GOT3 (cell line): ENCODE results near the gene TUT1.
"Not testable (repeated sequence)": the region's sequence is repeated elsewhere in the genome, so short reads cannot be mapped to it uniquely, and the experiment has no call there.

Source experiments
- DNase-seq: peaks from one replicate; lab custom pipeline; 2025; ENCODE audit warnings: mixed read lengths; lab: John Stamatoyannopoulos, UW

Gene TUT1

DNA sequence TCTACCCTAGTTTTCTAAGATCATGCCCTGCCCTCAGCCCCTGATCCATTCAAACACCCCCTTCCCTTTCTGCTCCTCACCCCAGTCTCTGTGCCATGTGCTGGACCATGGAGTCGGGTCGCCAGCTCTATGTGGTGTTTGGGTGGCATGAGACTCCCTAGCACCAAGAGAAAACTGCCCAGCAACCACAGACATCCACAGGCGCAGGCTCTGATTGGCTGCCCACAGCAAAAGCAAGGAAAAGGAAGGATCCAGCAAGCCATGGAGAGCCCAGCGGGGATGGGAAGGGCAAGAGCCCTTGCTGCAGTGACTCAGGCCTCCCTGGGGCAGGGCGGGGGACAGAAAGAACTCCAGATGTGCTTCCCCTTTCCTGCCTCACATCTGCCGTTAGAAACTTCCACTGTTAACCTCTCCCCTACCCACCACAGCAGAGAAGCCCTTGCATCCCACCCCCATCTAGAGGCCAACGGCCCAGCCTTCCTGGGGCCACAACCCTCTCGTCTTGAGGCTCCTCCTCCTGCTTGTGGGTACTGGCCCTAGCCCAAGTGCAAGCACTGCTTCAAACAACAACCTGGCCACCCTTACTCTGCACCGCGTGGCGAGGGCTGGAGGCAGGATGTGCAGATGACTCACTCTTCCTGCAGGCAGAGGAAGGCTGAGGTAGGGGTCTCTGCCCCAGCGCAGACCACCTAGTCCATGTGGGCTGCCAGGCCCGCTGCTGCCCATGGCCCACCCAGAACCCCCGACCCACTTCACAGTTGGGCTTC lies 35.0 kb downstream of the TUT1 start:
- DNase-seq = peak; percentile 84

DNA sequence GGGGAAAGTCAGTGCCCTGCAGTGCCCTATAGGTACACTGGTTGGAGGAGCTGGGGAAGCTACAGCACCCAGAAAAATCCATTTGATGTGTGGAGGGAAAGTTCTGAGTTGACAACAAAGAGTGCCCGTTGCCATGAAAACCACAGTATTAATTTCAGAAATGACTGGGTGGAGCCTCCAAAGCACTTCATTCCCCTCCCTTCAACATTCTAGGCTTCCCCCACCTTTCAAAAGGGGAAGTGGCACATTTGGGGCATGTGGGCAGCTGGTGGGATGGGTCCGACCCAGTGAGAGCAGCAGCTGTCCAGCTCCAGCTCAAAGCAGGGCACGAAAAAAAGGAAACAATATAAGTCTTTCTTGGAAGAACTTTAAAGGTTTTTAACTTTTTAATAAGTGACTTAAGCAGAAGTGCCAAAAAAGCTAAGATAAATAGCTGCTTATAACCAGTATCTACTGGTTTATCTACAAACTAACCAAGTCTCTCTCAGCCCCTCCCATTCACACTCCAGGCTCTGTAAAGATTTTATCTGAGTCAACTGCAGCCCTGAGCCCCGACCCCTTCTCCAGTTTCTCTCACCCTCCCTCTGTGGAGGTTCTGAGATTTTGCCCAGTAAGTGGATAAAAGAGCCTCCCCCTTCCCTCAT lies 35.7 kb downstream of the TUT1 start:
- no peak for DNase-seq

DNA sequence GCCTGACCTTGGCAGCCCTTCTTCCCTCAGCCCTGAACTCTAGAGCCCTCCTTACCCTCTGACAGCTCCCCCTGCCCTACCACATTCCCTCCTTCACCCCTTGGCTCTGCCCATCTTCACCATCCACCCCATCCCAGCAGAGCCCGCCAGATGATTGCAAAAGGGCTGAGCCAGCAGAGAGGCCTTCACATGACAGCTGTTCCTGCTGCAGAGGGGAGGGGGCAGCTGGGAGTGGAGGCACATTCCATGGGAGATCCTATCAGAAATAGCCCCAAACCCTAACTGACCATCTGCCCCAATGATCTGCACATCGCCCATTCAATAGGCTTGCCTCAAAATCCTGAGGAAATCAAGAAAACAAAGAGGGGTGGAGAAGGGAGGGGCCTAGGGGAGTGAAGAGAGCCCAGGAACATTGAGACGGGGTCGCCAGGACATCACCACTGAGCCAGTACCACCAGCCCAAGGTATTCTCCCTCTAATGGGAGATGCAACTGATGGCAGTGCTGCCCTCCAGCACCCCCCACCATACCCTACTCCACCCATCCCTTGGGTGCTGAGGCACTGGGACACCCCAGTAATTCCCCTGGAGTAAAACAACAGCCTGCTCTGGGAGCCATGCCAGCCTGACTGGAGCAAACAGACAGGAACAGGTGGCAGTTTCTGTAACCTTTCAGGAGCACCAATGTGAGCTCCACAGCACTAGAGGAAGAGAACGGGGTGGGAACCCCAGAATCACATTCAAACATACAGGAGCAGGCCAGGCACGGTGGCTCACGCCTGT lies 36.7 kb downstream of the TUT1 start:
- no peak for DNase-seq

DNA sequence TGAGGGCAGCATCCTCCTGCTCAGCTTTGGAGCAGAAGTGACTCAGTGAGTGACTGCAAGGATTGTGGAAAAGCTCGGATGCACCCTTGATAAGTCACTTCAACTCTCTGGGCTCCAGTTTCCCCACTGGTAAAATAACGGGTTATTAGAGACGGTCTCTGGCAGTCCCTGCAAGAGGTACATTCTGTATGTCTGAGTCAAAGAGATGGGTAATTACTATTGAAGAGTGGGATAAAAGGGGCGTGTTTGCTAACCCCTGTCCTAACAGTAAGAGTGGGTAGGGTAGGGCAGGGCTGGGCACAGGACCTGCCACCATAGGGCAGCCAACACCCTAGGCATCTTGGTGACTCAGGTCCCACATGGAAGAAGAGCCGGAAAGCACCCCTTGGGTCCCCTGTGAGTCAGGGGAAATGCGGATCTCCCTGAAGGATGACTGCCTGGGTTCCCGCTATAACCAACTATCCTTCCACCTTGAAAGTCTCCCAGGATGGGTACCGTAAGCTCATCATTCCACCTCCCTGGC lies 37.4 kb downstream of the TUT1 start:
- DNase-seq = no peak

DNA sequence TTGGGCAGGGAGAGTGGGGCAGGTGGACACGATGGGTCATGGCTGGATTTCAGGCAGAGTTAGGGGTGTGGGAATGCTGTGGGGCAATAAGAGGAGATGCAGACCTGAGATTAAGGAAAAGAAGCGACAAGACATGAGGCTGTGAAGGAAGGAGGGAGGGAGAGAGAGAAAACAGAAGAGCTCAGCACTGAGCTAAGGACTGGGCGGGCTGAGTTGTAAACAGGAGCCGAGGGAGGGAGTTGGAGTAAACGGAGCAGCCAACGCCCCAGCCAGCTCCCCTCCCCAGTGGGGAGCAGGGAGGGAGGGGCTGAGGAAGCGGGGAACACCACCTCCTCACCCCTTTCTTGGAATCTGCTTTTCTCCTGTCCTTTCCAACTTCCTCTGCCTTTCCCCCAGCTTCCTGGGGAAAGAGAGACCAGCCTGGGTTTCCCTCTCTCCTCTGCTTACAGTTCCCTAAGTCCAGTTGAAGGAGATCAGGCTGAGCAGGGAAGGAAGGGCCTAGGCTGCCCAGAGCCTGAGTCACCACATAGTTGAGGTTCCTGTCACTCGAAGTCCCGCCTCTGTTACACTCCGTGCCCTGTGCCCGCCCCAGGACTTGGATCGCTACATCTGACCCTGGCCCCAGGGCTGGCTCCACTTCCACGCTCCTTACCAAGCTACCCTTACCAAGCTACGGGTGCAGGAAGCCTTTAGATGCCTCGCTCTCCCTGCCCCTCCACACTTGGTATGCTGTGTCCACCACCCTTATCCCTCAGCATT lies 38.1 kb downstream of the TUT1 start:
- DNase-seq = peak; percentile 73

DNA sequence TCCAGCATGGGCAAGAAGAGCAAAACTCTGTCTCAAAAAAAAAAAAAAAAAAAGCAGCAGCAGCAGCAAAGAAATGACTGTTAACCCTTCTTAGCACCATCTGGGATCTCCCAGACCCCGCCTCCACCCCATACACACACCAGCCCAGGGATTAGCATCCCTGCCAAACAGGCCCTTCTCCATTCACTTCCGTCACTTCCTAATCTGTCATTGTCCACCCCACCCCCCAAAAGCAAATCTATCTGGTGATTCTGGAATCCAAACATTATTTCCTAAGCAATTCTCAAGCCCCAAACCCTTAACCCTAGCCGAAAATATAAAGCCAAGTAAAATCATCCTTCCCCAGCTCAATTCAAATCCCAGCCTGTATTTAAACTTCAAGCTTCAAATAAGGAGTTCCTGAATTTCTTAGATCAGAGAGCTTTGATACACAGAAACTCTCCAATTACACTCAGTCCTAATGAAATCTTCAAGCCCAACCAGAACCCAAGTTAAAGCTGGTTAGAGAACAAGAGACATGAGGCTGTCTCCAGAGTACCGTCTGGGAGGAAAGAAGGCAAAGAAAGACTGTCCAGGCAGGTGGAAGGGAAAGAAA lies 38.7 kb downstream of the TUT1 start:
- DNase-seq = no peak

DNA sequence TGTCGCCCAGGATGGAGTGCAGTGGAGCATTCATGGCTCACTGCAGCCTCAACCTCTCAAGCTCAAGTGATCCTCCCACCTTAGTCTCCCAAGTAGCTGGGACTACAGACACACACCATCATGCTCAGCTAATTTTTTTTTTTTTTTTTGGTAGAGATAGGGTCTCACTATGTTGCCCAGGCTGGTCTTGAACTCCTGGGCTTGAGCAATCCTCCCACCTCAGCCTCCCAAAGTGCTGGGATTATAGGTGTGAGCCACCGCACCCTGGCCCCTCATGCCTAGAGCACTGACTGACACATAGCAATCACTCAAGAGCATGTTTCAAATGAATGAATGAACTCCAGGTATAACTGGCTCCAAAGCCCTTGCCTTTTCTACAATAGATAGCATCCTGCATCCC lies 40.8 kb downstream of the TUT1 start:
- not testable (repeated sequence) for DNase-seq

DNA sequence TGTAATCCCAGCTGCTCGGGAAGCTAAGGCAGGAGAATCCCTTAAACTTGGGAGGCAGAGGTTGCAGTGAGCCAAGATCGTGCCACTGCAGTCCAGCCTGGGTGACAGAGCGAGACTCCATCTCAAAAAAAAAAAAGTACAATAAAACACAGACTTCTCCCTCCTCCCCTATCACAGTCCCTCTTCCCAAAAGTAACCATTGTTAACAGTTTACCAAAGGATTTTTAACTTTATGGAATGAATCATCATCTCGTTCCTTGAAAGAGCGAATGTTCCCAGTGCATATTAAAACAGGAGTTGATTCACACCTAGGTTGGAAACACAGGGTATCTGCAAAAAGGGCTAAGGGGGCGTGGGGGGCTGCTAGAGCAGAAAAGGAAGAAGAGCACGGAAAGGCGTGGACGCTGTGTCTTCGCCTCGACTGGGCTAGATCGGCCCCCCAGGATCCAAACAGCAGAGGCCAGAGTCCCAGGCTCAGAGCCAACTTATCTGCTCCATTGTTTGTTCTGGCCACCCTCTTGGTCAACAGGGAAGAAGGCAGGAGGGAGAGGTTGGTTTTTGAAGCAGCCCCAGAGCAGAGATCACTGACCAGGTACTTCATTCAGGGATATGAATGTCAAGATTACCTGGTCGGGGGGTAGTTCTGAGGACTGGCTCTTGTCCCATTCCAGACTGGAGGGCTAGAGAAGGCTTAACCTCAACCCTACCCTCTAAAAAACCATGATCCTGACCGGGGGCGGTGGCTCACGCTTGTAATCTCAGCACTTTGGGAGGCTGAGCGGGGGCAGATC lies 42.6 kb downstream of the TUT1 start:
- DNase-seq = no peak

DNA sequence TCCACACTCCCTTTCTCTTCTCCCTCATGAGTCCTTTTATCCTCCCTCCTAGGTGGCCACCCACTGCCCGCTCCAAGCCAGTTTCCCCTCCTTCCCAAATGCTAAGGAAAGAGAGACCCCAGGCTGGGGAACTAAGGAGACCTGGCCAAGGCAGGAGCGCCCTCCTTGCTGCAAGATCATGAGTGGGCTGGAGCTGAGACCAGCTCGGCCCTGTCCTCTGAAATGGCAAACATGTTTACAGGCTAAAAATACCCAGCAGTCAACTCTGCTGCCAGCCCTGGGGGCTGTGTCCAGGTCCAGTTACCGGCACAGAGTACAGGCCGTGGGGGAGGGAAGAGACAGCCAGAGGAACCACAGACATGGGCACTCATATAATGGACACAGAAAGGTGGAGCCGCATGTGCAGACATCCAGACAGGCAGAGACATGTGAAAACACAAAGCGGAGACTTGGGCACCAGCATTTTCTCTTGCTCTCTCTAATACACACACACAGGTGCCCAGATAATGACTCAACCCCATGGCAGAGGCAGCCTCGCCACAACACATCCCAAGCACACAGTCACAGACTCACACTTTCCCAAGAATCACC lies 43.5 kb downstream of the TUT1 start:
- DNase-seq = no peak

DNA sequence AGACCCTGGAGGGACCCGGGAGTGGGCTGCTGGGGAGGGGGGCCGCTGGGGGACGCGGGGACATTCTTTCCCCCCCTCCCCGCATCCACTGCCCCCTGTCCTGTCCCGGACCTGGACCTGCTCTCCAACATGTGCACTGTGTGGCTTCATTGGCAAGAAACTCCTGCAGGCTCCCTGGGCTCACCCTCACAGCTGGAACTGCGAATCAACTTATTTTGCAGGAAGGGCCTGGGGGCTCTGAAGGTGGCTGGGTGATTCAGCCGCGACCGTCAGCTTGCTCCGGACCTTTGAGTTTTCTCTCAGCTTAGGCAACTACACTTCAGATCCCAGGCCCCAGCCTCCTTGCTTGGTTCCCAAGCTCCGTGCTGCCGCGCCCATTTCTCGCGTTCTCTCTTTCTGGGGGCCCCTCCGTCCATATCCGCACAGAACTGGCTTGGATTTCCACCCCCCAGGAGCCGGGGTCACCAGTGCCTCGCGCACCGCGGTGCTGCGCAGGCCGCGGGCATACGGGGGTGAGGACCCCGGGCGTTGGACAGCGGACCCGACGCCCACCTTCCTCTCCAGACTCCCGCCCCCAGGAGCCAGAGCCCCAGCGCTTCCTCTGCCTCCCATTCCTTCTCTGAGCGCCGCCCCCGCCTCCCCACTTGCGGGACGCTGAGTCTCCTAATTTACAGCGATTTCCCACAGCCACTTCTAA lies 44.2 kb downstream of the TUT1 start:
- DNase-seq = no peak

DNA sequence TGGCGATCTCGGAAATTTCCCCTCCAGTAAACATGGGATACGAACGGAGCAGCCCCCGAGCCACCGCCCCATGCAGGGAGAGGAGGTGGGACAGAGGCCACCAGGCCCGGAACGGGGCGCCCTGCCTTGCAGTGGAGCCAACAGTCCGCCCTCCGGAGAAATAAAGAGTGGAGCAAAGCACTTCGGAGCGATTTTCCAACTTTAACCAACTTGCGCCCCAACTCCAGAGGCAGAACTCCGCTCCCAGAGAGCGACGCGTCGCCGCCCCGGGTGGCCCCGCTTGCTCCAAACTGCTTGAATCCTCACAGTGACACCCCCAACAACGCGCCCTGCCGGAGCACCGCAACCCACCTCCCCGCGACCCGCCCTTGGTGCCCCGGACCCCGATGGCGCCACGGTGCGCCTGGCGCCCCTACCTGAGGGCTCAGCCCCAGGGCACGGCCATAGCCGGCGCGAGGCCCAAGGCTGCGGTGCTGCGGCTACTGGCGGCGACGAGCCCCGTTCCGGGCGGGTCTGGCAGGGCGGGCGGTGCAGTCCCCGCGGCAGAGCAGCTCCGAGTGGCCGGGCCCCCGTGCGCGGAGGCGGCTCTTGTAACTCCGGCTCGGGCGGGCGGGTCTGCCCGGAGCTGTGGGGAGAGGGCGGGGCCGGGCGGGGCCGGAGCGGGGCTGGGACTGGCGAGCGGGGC lies 44.9 kb downstream of the TUT1 start, which contains the start of gene AHNAK:
TSS of gene AHNAK (minus strand) at position 563 of the 685 bp plus-strand sequence. CDS start 10,708 bp downstream, outside the sequence.
- peak; percentile 38 for DNase-seq

DNA sequence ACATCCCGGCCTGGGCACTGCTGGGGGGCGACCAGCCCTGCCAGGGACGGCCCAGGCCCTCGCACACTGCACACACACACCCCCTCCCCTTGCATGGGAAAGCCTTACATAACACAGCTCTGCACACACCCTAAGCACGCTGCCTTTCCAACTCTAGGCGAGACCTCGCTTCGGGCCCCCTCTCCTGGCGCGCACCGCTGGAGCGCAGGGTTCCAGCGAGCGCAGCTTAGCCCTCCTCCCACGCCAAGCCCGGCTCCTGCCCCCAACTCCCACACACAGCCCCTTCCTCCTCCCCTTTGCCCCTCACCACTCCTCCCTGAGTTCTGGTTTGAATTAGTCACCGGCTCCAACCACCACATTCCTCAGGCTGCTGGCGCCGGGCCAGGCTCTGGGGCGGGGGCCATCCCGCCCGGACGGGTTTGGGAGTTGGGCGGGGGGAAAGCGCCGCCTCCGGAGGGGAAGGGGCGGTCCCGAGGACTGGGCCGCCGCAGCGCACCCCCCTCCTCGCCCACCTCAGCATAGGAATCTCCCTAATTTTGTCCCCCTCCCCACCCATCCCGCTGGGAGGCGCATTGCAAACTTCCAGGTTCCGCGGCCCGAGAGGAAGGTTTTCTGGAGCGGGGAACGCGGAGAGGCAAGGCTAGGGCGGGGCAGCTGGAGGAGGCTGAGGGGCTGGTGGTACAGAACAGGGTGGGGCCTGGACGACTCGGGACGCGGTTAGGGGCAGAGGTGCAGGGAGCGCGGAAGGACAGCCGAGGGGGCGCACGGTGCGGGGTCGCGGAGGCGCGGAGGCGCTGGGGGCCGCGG lies 45.7 kb downstream of the TUT1 start:
- peak; percentile 80 for DNase-seq

DNA sequence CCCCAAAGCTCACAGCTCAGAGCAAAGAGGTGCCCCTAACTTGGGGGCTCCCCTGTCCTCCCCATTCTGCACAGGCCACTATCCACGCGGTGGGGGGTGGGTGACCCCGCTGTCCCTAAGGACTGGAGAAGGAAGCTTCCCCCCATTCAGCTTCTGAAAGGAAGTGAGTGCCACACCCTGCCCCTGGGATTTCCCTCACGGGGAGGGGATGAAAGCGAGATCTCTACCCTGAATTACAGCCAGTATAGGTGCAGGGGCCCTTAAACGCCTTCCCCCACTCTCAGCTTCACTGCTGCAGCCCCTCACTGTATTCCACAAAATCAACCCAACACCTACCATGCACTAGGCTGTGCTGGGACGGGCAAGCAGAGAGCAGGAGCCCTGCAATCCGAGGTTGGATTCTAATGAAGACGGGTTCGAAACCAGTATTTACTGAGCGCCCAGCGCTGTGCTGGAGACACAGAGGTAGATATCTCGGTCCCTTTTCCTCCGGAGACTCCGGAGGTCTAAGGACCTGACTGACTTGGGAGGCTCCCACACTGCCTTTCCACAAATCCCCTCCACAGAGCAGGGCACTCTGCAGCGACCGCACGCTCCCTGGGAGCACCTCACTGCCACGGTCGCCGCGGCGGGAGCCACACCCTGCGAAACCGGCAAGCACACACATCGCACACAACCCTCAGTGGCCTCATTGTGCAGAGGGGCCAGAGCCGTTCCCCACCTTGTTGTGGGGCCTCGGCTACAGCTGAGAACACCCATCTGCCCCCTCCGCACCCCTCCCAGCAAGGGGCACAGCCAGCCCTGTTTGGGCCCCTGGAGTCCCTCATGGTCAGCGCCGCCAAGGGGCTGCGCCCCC lies 46.5 kb downstream of the TUT1 start:
- DNase-seq = no peak

DNA sequence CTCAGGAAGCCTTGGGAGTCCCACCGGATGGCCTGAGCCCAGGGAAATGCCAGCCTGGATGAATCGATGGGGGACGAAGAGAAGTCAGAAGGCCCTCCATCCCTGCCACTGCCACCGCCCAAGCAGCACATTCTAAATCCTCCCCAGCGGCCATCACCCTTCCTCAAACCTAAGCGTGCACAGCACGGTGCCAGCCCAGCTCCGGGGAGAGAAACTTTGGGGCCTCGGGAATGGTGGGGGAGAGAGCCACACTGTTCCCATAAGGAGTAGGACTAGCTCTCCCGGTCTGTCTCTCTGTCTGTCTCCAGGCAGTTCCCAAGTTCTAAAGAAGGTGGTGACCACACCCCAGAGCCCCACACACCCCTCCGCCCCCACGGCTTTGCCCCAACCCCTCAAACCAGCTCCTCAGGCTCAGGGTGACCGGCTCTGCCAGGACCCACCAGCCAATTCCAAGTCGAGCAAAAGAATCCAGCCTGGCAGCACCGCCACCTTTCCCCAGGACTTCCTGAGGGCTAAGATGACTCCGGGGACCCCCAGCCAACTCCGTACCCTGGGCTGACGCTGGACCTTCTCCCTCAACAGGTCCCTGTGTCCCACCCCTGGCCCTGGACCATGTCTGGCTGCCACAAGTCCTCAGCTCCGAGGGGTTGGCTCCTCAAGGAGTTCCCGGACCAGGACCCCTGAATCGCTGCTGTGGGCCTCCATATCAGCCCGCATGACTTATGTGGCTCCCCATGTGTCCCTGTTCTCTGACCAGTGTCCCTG lies 47.5 kb downstream of the TUT1 start:
- no peak for DNase-seq

DNA sequence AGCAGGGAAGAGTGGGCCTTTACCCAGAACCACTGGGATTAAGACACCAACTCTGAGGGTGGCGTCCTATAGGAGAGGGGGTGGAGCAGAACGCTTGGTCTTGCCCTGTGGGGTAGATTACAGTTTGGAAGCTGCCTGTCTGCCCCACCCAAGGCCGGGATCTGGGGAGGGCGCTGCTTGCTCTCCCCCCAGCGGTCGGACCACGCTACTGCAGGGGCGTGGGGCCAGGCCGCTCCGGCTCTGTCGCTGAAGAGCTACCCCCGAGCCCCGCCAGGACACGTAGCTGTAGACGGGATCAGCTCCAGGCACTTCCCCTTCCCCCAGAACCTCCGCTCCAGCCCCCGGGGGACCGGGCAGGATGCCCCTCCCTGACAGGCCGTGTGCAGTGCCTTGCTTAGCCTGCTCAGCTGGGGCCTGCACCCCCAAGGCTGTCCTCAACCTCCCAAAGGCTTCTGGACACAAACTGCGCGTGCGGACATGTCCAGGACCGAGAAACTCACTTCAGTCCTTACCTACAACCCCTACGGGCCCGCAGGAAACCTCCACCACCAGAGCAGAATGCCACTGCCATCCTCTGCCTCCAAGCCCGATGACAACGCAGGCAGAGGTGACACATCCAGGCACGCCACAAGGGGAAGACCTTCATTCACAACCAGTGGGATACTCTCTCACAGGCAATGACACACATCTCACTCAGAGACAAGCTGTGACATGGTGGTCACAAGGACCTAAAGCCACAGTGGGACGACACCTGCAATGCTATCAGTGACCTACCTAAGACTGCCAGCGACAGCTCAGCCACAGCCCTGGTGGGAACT lies 48.4 kb downstream of the TUT1 start:
- DNase-seq = peak; percentile 69
